Mucosa of descending colon (tissue), 3 donors: ENCODE data around the gene CAV2. TPM values are rescaled to one million over a fixed set of nuclear protein-coding genes. Genes with fewer than 3 reads are reported as not detected.
"Not testable (repeated sequence)": the region's sequence is repeated elsewhere in the genome, so short reads cannot be mapped to it uniquely, and the experiment has no call there.

ENCODE experiments used
- ATAC-seq: fragments of 200-7000 bp; cut with Tn5 transposase; one replicate; pipeline ENCODE4 v1.9.1; 2020; ENCODE audit warnings: mild to moderate bottlenecking, moderate library complexity
- DNase-seq, 3 donors: peaks; one replicate each; pipeline ENCODE4 v3.0.0-alpha.2; 2020
- H3K36me3 ChIP-seq: fragments of 200-600 bp; one replicate; pipeline ENCODE4 v1.8.0; 2021; ENCODE audit warnings: low read depth, mild to moderate bottlenecking
- H3K4me1 ChIP-seq: fragments of 200-600 bp; one replicate; pipeline ENCODE4 v1.8.0; 2021; ENCODE audit warnings: low read depth, mild to moderate bottlenecking
- H3K4me3 ChIP-seq: fragments of 200-600 bp; one replicate; pipeline ENCODE4 v1.8.0; 2021; ENCODE audit warnings: mild to moderate bottlenecking
- H3K9me3 ChIP-seq: fragments of 200-600 bp; one replicate; pipeline ENCODE4 v1.8.0; 2021; ENCODE audit warnings: mild to moderate bottlenecking
- intact Hi-C, 2 donors: fragments of 100-400 bp; cut with DNase I in 1 of 2; cut with micrococcal nuclease in 1 of 2; formaldehyde crosslinking; loops; one replicate each; pipeline versions ENCODE4 v1.11.0 to v1.11.1; 2022; cut with DNase I, micrococcal nuclease
- total RNA-seq, 3 donors: library from RNA; stranded (reverse); fragmentation: NEBNext Ultra II Directional in 2 of 3; extraction: Animal tissue kit (Norgen Biotek cat#: 25700) in 2 of 3; gene quantifications; one replicate each; pipeline versions ENCODE4 v1.2.1 to v1.2.4, GENCODE V29; 2021 to 2023
- TF ChIP-seq, protein P1 (sequence below): fragments of 200-600 bp; IDR thresholded peaks from one replicate; pipeline ENCODE4 v1.8.0; 2022; ENCODE audit warnings: antibody characterized with exemption, mild to moderate bottlenecking
- donor health status: DM: no; HTN: no; CAD: no; lungs with moderate emphysema.
- donor health status: DM: no; HTN: no; CAD: no.
- donor health status: DM: no; HTN: yes; CAD: no.

The CAV2 gene
- total RNA-seq, 3 donors from 2014 or later: 6.3 to 42.4 (median 10.2) TPM

DNA sequence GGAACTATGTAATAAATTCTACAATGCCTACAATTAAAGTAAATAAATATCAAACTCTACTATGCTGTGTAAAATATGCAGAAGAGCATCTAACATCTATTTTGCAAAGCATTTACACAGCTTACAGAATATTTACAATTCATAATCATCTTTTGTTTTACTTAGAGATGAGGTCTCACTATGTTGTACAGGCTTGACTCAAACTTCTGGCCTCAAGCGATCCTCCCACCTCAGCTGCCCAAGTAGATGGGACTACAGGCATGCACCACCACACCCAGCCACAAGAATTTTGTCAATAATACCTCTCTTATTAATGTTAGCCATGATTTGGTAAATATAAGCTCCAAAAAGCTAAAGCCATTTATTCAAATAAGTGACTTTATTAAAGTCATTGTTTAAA, 21.9 kb upstream of the CAV2 start:
- H3K4me3 ChIP-seq: no peak overlapping the region
- intact Hi-C loops: no loop called here
- no peaks in the 10 kb centered on the region for H3K4me1 ChIP-seq
- ATAC-seq (no peak), DNase-seq (no peak)
- no peaks in the 10 kb centered on the region for H3K9me3 ChIP-seq
- TF ChIP-seq, protein P1, sequence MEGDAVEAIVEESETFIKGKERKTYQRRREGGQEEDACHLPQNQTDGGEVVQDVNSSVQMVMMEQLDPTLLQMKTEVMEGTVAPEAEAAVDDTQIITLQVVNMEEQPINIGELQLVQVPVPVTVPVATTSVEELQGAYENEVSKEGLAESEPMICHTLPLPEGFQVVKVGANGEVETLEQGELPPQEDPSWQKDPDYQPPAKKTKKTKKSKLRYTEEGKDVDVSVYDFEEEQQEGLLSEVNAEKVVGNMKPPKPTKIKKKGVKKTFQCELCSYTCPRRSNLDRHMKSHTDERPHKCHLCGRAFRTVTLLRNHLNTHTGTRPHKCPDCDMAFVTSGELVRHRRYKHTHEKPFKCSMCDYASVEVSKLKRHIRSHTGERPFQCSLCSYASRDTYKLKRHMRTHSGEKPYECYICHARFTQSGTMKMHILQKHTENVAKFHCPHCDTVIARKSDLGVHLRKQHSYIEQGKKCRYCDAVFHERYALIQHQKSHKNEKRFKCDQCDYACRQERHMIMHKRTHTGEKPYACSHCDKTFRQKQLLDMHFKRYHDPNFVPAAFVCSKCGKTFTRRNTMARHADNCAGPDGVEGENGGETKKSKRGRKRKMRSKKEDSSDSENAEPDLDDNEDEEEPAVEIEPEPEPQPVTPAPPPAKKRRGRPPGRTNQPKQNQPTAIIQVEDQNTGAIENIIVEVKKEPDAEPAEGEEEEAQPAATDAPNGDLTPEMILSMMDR: no peak
- H3K36me3 ChIP-seq: no peaks in the 10 kb centered on the region

DNA sequence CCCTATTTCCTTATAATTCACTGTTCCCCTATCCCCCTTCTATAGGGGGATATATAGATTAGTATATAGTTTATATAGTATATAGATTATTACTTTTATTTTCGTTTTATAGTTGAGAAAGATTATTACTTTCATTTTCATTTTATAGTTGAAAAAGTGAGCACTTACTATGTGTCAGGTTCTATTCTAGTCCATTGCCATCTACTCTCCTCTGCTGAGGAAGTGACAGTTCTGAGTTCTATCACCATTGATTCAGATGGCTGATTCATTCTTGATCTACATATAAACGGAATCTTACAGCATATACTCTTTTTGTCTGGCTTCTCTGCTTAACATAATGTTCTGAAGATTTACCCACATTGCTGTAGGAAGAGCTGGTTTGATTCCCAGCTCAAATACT, 20.7 kb upstream of the CAV2 start:
- H3K4me3 ChIP-seq: no peak overlapping the region
- H3K36me3 ChIP-seq: no peaks in the 10 kb centered on the region
- DNase-seq (no peak), ATAC-seq (no peak)
- TF ChIP-seq, protein P1: no peak
- H3K4me1 ChIP-seq: no peaks in the 10 kb centered on the region
- H3K9me3 ChIP-seq: no peaks in the 10 kb centered on the region
- intact Hi-C loops: no loop called here

DNA sequence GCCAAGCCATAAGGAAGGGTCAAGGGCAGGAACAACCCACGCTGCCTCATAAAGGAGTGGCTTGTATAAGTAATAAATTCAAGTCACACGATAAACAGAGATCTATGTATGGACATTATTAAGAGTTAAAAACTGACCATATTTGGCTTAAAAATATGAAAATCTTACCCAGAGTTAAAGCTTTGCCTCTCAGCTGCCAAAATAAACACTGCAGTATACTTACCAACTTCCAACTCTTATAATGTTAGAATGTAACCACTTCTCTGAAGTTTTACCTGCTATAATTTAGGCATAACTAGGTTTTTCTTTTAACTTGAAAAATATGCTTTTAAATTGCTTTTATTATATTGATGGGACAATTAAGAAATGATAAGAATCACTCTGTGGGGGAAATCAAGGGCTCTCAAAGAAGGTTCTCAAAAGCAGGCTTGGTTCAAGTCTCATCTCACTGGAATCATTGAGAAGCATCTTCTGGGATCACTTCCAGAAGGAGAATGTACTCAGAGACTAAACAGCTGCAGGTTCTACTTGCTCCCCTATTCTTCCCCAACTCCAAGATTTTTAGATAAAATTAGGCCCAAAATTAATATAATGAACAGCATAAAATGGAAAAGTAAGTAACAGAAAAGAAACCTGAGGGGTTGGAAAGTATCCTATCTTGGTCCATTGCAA, 16.1 kb upstream of the CAV2 start:
- Histone ChIP-seq H3K4me1 (no peaks in the 10 kb centered on the region), H3K9me3 (no peaks in the 10 kb centered on the region), H3K4me3 (no peak overlapping the region), H3K36me3 (no peaks in the 10 kb centered on the region)
- intact Hi-C loops: no loop called here
- TF ChIP-seq, protein P1: no peak
- no peak for DNase-seq
- no peak for ATAC-seq

DNA sequence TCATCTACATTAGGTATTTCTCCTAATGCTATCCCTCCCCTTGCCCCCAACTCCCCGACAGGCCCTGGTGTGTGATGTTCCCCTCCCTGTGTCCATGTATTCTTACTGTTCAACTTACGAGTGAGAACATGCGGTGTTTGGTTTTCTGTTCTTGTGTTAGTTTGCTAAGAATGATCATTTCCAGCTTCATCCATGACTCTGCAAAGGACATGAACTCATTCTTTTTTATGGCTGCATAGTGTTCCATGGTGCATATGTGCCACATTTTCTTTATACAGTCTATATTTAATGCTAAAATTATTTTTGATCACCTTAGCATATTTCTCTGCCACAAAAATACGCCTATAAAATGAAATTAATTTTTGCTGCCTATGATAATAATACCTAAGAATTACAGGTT, 15.1 kb upstream of the CAV2 start:
- H3K9me3 ChIP-seq, H3K4me3 ChIP-seq, H3K36me3 ChIP-seq, ATAC-seq, intact Hi-C loops, H3K4me1 ChIP-seq, DNase-seq: not testable (repeated sequence)

DNA sequence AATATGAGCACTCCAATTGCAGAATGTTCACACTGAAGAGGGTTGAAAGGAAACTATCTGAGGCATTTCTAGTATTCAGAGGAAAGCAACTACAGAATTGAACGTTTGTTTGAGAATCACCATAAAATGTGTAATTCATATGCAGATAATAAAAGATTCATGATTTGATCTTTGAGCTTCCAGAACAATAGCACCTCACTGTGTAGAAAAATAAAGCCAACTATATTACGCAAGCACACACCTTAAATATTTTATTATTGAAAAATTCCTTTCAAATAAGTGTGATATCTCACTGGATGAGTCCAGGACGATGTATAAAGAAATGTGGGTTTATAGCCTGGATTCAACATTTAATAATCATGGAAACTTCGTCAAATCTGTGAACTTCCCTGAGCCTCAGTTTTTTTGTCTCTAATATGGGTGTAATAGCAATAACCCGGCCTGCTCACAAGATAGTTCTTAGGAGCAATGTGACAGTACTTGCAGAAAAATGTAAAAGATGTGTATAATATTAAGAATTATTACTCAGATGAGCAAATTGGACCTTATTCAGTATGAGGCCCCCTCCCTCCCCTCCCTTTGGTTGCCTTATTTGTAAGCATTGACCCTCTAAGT, 11.5 kb upstream of the CAV2 start:
- ATAC-seq (peak; percentile 40), DNase-seq (no peak)
- no peaks in the 10 kb centered on the region for H3K4me1 ChIP-seq
- TF ChIP-seq, protein P1: no peak
- H3K36me3 ChIP-seq: no peaks in the 10 kb centered on the region
- intact Hi-C loops: no loop called here
- H3K9me3 ChIP-seq: no peaks in the 10 kb centered on the region
- no peak overlapping the region for H3K4me3 ChIP-seq

DNA sequence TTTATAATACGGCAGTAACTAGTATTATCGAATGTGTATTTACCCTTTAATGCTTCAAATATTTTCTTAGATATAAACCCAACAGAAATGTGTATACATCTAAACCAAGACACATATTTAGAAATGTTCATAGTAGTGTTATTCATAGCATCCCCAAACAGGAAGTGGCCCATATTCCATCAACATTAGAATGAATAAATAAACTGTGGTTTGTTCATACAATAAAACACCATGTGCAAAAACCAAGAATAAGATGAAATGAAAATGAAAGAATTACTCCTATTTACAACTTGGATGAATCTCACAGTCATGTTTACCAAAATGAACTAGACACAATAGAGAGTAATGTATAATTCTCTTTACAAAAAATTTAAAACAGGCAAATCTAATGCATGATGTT, 9.2 kb upstream of the CAV2 start:
- DNase-seq: no peak
- TF ChIP-seq, protein P1: no peak
- Histone ChIP-seq H3K4me3 (no peak overlapping the region), H3K9me3 (no peaks in the 10 kb centered on the region), H3K4me1 (no peaks in the 10 kb centered on the region), H3K36me3 (no peaks in the 10 kb centered on the region)
- intact Hi-C loops: no loop called here
- no peak for ATAC-seq
